Vagina (tissue), 2 donors: Measurements from ENCODE around the gene CCR9. TPM values are rescaled to one million over a fixed set of nuclear protein-coding genes. Genes with fewer than 3 reads are reported as not detected.

Source experiments
- DNase-seq, 2 donors: peaks; one replicate each; pipeline ENCODE4 v3.0.0-alpha.2; 2017; ENCODE audit errors: extremely low spot score in 2 of 2
- H3K27ac ChIP-seq: fragments of 200-600 bp; sonication (generic); one replicate; pipeline ENCODE4 v1.5.1; 2019
- H3K27me3 ChIP-seq: fragments of 200-600 bp; sonication (generic); one replicate; pipeline ENCODE4 v1.5.1; 2019
- H3K36me3 ChIP-seq, 2 donors: fragments of 200-600 bp; sonication (generic); one replicate each; pipeline ENCODE4 v1.5.1; 2017 to 2019
- H3K4me1 ChIP-seq: fragments of 200-600 bp; sonication (generic); one replicate; pipeline ENCODE4 v1.5.1; 2019
- H3K4me3 ChIP-seq, 2 donors: fragments of 200-600 bp; sonication (generic); 1 replicate in 1 of 2; 2 replicates in 1 of 2; pipeline ENCODE4 v1.5.1; 2016 to 2019
- H3K9me3 ChIP-seq: fragments of 200-600 bp; sonication (generic); one replicate; pipeline ENCODE4 v1.5.1; 2019
- CTCF ChIP-seq, 3 experiments: fragments of 450-650 bp in 2 of 3; fragments of 200-600 bp in 1 of 3; sonication (generic) in 1 of 3; IDR thresholded peaks; one replicate each; pipeline ENCODE4 v1.5.1; 2017 to 2019; ENCODE audit warnings: antibody characterized with exemption in 3 of 3, mild to moderate bottlenecking in 2 of 3, moderate library complexity in 2 of 3
- POLR2A ChIP-seq, 2 donors: fragments of 450-650 bp; IDR thresholded peaks; one replicate each; pipeline ENCODE4 v1.6.1; 2017; ENCODE audit warnings: antibody characterized with exemption in 2 of 2, mild to moderate bottlenecking in 2 of 2, moderate library complexity in 2 of 2
- POLR2AphosphoS5 ChIP-seq, 2 donors: sonication (generic); formaldehyde crosslinking; IDR thresholded peaks; one replicate each; pipeline ENCODE4 v1.9.0; 2017; ENCODE audit warnings: antibody characterized with exemption in 2 of 2, mild to moderate bottlenecking in 2 of 2, low read depth in 1 of 2; ENCODE audit not compliant: insufficient read depth in 1 of 2
- intact Hi-C: fragments of 100-400 bp; cut with DNase I; formaldehyde crosslinking; loops from one replicate; pipeline ENCODE4 v1.15.1; 2023
- total RNA-seq: library from RNA; depleted of rRNA; stranded (reverse); fragments of >200 nt; gene quantifications from one replicate; pipeline ENCODE4 v1.2.3, GENCODE V29; 2016

The CCR9 gene
- total RNA-seq, 1 donor from 2014 or later, result not detected

GRCh38 chr3:45909542-45909941 lies 23.2 kb downstream of the CCR9 start:
- no peak for DNase-seq
- H3K36me3 ChIP-seq, result no peaks in the 10 kb centered on the region
- no peaks in the 10 kb centered on the region for H3K27me3 ChIP-seq
- peaks cover 8% of the 10 kb centered on the region for H3K4me1 ChIP-seq
- no peak overlapping the region for H3K4me3 ChIP-seq
- H3K9me3 ChIP-seq, result no peaks in the 10 kb centered on the region
- intact Hi-C loops, result no loop called here
- H3K27ac ChIP-seq, result no peak overlapping the region
- no peak for TF ChIP-seq POLR2AphosphoS5 (IDR thresholded peaks at IDR 0.05; ENCODE audit: insufficient read depth in 1 of 2, low read depth in 1 of 2)
- no peak for TF ChIP-seq CTCF (IDR thresholded peaks at IDR 0.05)
- TF ChIP-seq POLR2A (IDR thresholded peaks at IDR 0.05), result no peak

- Histone ChIP-seq H3K4me3 (no peak overlapping the region), H3K27me3 (no peaks in the 10 kb centered on the region), H3K4me1 (peaks cover 11% of the 10 kb centered on the region), H3K27ac (no peak overlapping the region), H3K36me3 (no peaks in the 10 kb centered on the region), H3K9me3 (no peaks in the 10 kb centered on the region)
- TF ChIP-seq POLR2AphosphoS5 (IDR thresholded peaks at IDR 0.05; ENCODE audit: insufficient read depth in 1 of 2, low read depth in 1 of 2), result no peak
- no peak for TF ChIP-seq CTCF (IDR thresholded peaks at IDR 0.05)
- TF ChIP-seq POLR2A (IDR thresholded peaks at IDR 0.05), result no peak
- no peak for DNase-seq
- intact Hi-C loops, result no loop called here
Measured at GRCh38 chr3:45910892-45911291, 24.5 kb downstream of the CCR9 start.

GRCh38 chr3:45911511-45912226 lies 25.3 kb downstream of the CCR9 start:
- H3K4me1 ChIP-seq, result peaks cover 19% of the 10 kb centered on the region
- no peak overlapping the region for H3K27ac ChIP-seq
- TF ChIP-seq CTCF (IDR thresholded peaks at IDR 0.05) (no peak), POLR2A (IDR thresholded peaks at IDR 0.05) (no peak), POLR2AphosphoS5 (IDR thresholded peaks at IDR 0.05; ENCODE audit: insufficient read depth in 1 of 2, low read depth in 1 of 2) (no peak)
- no peak overlapping the region for H3K4me3 ChIP-seq
- intact Hi-C loops, result no loop called here
- H3K27me3 ChIP-seq, result no peaks in the 10 kb centered on the region
- DNase-seq, result no peak
- no peaks in the 10 kb centered on the region for H3K9me3 ChIP-seq
- no peaks in the 10 kb centered on the region for H3K36me3 ChIP-seq

- no peak overlapping the region for H3K27ac ChIP-seq
- no peaks in the 10 kb centered on the region for H3K27me3 ChIP-seq
- TF ChIP-seq POLR2A (IDR thresholded peaks at IDR 0.05) (no peak), CTCF (IDR thresholded peaks at IDR 0.05) (no peak), POLR2AphosphoS5 (IDR thresholded peaks at IDR 0.05; ENCODE audit: insufficient read depth in 1 of 2, low read depth in 1 of 2) (no peak)
- intact Hi-C loops, result no loop called here
- H3K36me3 ChIP-seq, result no peaks in the 10 kb centered on the region
- no peak for DNase-seq
- H3K4me1 ChIP-seq, result peaks cover 15% of the 10 kb centered on the region
- no peak overlapping the region for H3K4me3 ChIP-seq
- H3K9me3 ChIP-seq, result no peaks in the 10 kb centered on the region
Measured at GRCh38 chr3:45912435-45912834, 26.1 kb downstream of the CCR9 start.

GRCh38 chr3:45914362-45915058 lies 28.2 kb downstream of the CCR9 start:
- H3K36me3 ChIP-seq, result no peaks in the 10 kb centered on the region
- peaks cover 13% of the 10 kb centered on the region for H3K4me1 ChIP-seq
- TF ChIP-seq POLR2A (IDR thresholded peaks at IDR 0.05) (no peak), POLR2AphosphoS5 (IDR thresholded peaks at IDR 0.05; ENCODE audit: insufficient read depth in 1 of 2, low read depth in 1 of 2) (no peak), CTCF (IDR thresholded peaks at IDR 0.05) (no peak)
- H3K9me3 ChIP-seq, result no peaks in the 10 kb centered on the region
- no peaks in the 10 kb centered on the region for H3K27me3 ChIP-seq
- intact Hi-C loops, result no loop called here
- H3K27ac ChIP-seq, result no peak overlapping the region
- no peak for DNase-seq
- H3K4me3 ChIP-seq, result no peak overlapping the region
